Smooth muscle cell (in vitro differentiated cells): ENCODE data around the gene DDX60. TPM values are rescaled to one million over a fixed set of nuclear protein-coding genes. Genes with fewer than 3 reads are reported as not detected.
"Not testable (repeated sequence)": the region's sequence is repeated elsewhere in the genome, so short reads cannot be mapped to it uniquely, and the experiment has no call there.

Experiments
- DNase-seq: peaks from one replicate; lab custom pipeline; 2025; ENCODE audit not compliant: unreplicated experiment; lab: John Stamatoyannopoulos, UW
- H2AFZ ChIP-seq: fragments of 200-600 bp; sonication (generic); 2 replicates; pipeline ENCODE4 v1.6.0; 2016; ENCODE audit warnings: antibody characterized with exemption, low read depth, mild to moderate bottlenecking
- H3F3A ChIP-seq: fragments of 200-600 bp; sonication (generic); 2 replicates; pipeline ENCODE4 v1.6.0; 2017; ENCODE audit warnings: antibody characterized with exemption, low read depth
- H3K27ac ChIP-seq: fragments of 200-600 bp; sonication (generic); 2 replicates; pipeline ENCODE4 v1.5.1; 2016; ENCODE audit warnings: low read depth, mild to moderate bottlenecking
- H3K27me3 ChIP-seq: fragments of 200-600 bp; sonication (generic); 2 replicates; pipeline ENCODE4 v1.6.1; 2016; ENCODE audit warnings: low read depth, mild to moderate bottlenecking
- H3K36me3 ChIP-seq: fragments of 200-600 bp; sonication (generic); 2 replicates; pipeline ENCODE4 v1.5.1; 2016; ENCODE audit warnings: low read depth
- H3K4me1 ChIP-seq: fragments of 200-600 bp; sonication (generic); 2 replicates; pipeline ENCODE4 v1.5.1; 2016; ENCODE audit warnings: low read depth
- H3K4me2 ChIP-seq: fragments of 200-600 bp; sonication (generic); 2 replicates; pipeline ENCODE4 v1.6.0; 2016; ENCODE audit warnings: mild to moderate bottlenecking
- H3K4me3 ChIP-seq: fragments of 200-600 bp; sonication (generic); 2 replicates; pipeline ENCODE4 v1.5.1; 2016; ENCODE audit warnings: mild to moderate bottlenecking
- H3K79me2 ChIP-seq: fragments of 200-600 bp; sonication (generic); 2 replicates; pipeline ENCODE4 v1.6.0; 2016; ENCODE audit warnings: low read depth, mild to moderate bottlenecking
- H3K9ac ChIP-seq: fragments of 200-600 bp; sonication (generic); 2 replicates; pipeline ENCODE4 v1.6.0; 2016; ENCODE audit warnings: low read depth
- H3K9me3 ChIP-seq: fragments of 200-600 bp; sonication (generic); replicated peaks from 2 replicates; pipeline ENCODE4 v1.5.1; 2016; ENCODE audit warnings: low read depth
- H4K20me1 ChIP-seq: fragments of 200-600 bp; sonication (generic); 2 replicates; pipeline ENCODE4 v1.6.0; 2016; ENCODE audit warnings: low read depth
- WGBS: methylation state at CpG from one replicate; pipeline ENCODE4 v1.1.7; 2016; ENCODE audit warnings: low lambda C conversion rate; 5-methylcytosine and 5-hydroxymethylcytosine counted together
- polyA plus RNA-seq: library from polyadenylated mRNA; unstranded; fragments of >200 nt; fragmentation: Nextera tagmentation; extraction: Ambion mirVana; gene quantifications from 2 replicates; pipeline ENCODE4 v1.2.1, GENCODE V29; 2016
- total RNA-seq: library from RNA; depleted of rRNA; stranded (reverse); fragments of >200 nt; gene quantifications from 2 replicates; pipeline ENCODE4 v1.2.3, GENCODE V29; 2014
- TF ChIP-seq, protein P1 (sequence below): fragments of 200-600 bp; sonication (generic); IDR thresholded peaks from 2 replicates; pipeline ENCODE4 v1.5.1; 2017; ENCODE audit warnings: borderline replicate concordance, mild to moderate bottlenecking, antibody characterized with exemption; ENCODE audit not compliant: insufficient read depth, poor library complexity, severe bottlenecking

The DDX60 gene
- total and polyA plus RNA-seq, 2 experiments from 2014 or later, result 0.87 to 6.7 TPM

DNA sequence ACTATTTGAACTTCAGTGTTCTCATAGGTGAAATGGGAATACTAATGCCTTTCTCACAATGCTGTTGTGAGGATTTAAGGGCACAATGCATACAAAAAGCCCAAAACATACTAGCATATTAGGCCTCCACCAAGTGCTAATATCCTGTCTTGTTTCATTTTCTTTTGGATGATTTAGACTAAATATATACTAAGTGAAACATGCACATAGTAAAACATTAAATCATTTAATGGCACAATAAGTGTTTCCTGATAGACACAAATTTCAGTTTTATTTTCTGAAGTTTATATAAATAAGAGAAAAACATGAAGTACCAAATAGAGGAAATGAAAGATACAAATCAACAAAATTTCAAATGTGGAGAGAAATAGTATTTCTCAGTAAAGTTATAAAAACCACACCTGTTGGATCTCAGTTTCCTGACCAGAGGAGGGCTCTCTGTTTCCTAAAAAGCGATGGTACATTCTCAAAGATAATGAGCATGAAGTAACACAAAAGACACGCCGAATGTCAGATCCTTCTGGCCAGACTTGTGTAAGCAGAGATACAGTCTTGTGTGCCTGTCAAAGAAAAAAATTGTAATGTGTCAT is 25.1 kb downstream of the DDX60 start:
- H3K27ac ChIP-seq, result no peak overlapping the region
- no peak overlapping the region for H3K4me3 ChIP-seq
- no peaks in the 10 kb centered on the region for H3K79me2 ChIP-seq
- H3K36me3 ChIP-seq, result no peaks in the 10 kb centered on the region
- 95% methylated on average over 3 of the region's 3 CpGs for WGBS
- no peak overlapping the region for H2AFZ ChIP-seq
- H3K9ac ChIP-seq, result no peak overlapping the region
- H3K27me3 ChIP-seq, result no peaks in the 10 kb centered on the region
- H4K20me1 ChIP-seq, result no peaks in the 10 kb centered on the region
- TF ChIP-seq, protein P1, sequence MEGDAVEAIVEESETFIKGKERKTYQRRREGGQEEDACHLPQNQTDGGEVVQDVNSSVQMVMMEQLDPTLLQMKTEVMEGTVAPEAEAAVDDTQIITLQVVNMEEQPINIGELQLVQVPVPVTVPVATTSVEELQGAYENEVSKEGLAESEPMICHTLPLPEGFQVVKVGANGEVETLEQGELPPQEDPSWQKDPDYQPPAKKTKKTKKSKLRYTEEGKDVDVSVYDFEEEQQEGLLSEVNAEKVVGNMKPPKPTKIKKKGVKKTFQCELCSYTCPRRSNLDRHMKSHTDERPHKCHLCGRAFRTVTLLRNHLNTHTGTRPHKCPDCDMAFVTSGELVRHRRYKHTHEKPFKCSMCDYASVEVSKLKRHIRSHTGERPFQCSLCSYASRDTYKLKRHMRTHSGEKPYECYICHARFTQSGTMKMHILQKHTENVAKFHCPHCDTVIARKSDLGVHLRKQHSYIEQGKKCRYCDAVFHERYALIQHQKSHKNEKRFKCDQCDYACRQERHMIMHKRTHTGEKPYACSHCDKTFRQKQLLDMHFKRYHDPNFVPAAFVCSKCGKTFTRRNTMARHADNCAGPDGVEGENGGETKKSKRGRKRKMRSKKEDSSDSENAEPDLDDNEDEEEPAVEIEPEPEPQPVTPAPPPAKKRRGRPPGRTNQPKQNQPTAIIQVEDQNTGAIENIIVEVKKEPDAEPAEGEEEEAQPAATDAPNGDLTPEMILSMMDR, result no peak
- no peaks in the 10 kb centered on the region for H3F3A ChIP-seq
- H3K4me1 ChIP-seq, result no peaks in the 10 kb centered on the region
- H3K4me2 ChIP-seq, result no peak overlapping the region
- no peaks in the 10 kb centered on the region for H3K9me3 ChIP-seq
- DNase-seq, result no peak

DNA sequence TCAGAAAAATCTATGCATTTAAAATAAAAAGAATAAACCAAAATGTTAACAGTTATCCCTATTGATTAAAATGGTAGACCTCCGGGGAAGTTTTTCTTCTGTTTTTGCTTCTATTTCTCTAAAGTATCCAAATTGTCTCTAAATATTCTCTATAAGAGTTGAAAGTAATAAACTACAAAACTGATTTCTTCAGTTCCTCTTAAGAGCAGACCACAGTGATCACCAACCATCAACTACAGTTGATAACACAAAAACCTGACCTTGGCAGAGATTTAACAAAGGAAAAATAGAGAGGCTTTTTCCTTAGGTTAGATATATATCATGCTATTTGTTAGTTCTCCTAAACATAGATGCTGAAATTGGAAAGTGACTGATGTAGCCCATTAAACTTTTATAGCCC is 27.3 kb downstream of the DDX60 start:
- H3K9ac ChIP-seq, result no peak overlapping the region
- H3F3A ChIP-seq, result no peaks in the 10 kb centered on the region
- no peaks in the 10 kb centered on the region for H3K27me3 ChIP-seq
- no peak overlapping the region for H2AFZ ChIP-seq
- no peaks in the 10 kb centered on the region for H3K79me2 ChIP-seq
- no peaks in the 10 kb centered on the region for H3K4me1 ChIP-seq
- H3K27ac ChIP-seq, result no peak overlapping the region
- H3K4me2 ChIP-seq, result no peak overlapping the region
- no peak overlapping the region for H3K4me3 ChIP-seq
- no peaks in the 10 kb centered on the region for H4K20me1 ChIP-seq
- TF ChIP-seq, protein P1, result no peak
- H3K36me3 ChIP-seq, result no peaks in the 10 kb centered on the region
- 97% methylated on average over 1 of the region's 1 CpG for WGBS
- no peaks in the 10 kb centered on the region for H3K9me3 ChIP-seq
- no peak for DNase-seq

DNA sequence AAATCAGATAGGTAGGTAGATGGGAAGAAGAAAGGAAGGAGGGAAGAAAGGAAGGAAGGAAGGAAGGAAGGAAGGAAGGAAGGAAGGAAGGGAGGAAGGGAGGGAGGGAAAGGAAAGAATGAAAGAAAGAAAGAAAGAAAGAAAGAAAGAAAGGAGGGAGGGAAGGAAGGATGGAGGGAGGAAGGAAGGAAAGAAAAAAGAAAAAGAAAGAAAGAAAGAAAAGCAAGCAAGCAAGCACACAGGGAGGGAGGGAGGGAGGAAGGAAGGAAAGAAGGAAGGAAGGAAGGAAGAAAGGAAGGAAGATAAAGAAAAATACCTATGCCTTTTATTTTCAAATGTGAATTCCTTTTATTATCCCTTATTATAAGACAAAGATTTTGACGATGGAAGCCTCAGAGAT is 32.7 kb downstream of the DDX60 start:
- H3K27ac ChIP-seq, H4K20me1 ChIP-seq, H3K9ac ChIP-seq, H3F3A ChIP-seq, DNase-seq, H3K27me3 ChIP-seq, H3K79me2 ChIP-seq, H3K36me3 ChIP-seq, H3K4me1 ChIP-seq, H3K4me2 ChIP-seq, H2AFZ ChIP-seq, H3K9me3 ChIP-seq, H3K4me3 ChIP-seq: not testable (repeated sequence)
- WGBS, result 79% methylated on average over 1 of the region's 1 CpG

DNA sequence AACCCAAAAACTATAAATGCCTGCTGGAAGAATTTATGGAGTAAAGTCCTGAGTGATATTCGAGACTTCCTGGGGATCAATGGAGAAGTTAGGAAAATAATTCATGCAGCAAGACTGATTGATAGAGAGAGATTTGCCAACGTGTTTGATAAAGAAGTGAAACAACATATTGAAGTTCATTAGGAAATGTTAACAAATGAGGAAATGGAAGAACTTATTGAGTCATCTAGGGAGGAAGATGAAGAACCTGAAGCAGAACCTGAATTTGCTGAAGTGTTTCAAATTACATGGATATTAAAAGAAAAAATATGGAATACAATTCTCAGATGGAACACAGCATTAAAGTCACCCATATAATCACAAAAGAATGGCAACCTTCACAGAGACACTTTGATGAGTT is 39.0 kb downstream of the DDX60 start:
- Histone ChIP-seq H3K9me3 (no peaks in the 10 kb centered on the region), H3K36me3 (no peaks in the 10 kb centered on the region), H4K20me1 (no peaks in the 10 kb centered on the region), H3K27ac (no peak overlapping the region), H3K27me3 (no peaks in the 10 kb centered on the region), H3K9ac (no peak overlapping the region), H2AFZ (no peak overlapping the region), H3K4me3 (no peak overlapping the region), H3K4me1 (no peaks in the 10 kb centered on the region), H3K79me2 (no peaks in the 10 kb centered on the region), H3K4me2 (no peak overlapping the region), H3F3A (no peaks in the 10 kb centered on the region)
- DNase-seq, result no peak
- WGBS, result 77% methylated on average over 2 of the region's 2 CpGs
- TF ChIP-seq, protein P1, result no peak
